ENCODE results near the gene RNF220.

The RNF220 gene

DNA sequence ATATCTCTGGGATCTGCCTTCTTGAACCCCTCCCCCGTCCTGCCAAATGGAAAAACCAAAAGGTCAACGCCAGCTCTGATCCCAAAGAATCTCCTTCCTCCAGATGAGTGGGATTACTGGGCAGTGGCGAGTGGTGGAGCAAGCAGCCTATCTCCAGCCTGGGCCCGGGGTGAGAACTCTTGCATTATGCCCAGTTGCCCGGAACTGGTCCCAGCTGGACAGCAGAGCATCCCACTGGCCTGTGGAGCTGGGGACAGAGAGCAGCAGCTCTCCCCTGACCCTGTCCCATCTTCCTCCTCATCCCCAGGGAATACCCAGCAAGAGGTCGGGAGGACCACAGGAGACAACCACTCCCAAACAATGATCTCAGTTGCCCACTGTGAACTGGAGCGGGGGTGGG, 138.7 kb downstream of the RNF220 start:
- TF ChIP-seq ARNTL (CRISPR knock-in tag; IDR thresholded peaks at IDR 0.05; ENCODE audit: borderline replicate concordance, low read depth): no peak
- no peak for TF ChIP-seq ZNF565 (CRISPR knock-in tag; conservative IDR thresholded peaks at IDR 0.05; ENCODE audit: low read depth)
- no peak for TF ChIP-seq TCF4 (CRISPR knock-in tag; IDR thresholded peaks at IDR 0.05; ENCODE audit: borderline replicate concordance)
- no peak for TF ChIP-seq GLIS3 (CRISPR knock-in tag; IDR thresholded peaks at IDR 0.05)
- TF ChIP-seq ZFP3 (CRISPR knock-in tag; IDR thresholded peaks at IDR 0.05): no peak
- TF ChIP-seq CSDC2 (CRISPR knock-in tag; IDR thresholded peaks at IDR 0.05): no peak
- TF ChIP-seq, protein P1, sequence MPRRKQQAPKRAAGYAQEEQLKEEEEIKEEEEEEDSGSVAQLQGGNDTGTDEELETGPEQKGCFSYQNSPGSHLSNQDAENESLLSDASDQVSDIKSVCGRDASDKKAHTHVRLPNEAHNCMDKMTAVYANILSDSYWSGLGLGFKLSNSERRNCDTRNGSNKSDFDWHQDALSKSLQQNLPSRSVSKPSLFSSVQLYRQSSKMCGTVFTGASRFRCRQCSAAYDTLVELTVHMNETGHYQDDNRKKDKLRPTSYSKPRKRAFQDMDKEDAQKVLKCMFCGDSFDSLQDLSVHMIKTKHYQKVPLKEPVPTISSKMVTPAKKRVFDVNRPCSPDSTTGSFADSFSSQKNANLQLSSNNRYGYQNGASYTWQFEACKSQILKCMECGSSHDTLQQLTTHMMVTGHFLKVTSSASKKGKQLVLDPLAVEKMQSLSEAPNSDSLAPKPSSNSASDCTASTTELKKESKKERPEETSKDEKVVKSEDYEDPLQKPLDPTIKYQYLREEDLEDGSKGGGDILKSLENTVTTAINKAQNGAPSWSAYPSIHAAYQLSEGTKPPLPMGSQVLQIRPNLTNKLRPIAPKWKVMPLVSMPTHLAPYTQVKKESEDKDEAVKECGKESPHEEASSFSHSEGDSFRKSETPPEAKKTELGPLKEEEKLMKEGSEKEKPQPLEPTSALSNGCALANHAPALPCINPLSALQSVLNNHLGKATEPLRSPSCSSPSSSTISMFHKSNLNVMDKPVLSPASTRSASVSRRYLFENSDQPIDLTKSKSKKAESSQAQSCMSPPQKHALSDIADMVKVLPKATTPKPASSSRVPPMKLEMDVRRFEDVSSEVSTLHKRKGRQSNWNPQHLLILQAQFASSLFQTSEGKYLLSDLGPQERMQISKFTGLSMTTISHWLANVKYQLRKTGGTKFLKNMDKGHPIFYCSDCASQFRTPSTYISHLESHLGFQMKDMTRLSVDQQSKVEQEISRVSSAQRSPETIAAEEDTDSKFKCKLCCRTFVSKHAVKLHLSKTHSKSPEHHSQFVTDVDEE (CRISPR knock-in tag; IDR thresholded peaks at IDR 0.05): no peak
- TF ChIP-seq OSR1 (CRISPR knock-in tag; IDR thresholded peaks at IDR 0.05): no peak
- TF ChIP-seq, protein P2, sequence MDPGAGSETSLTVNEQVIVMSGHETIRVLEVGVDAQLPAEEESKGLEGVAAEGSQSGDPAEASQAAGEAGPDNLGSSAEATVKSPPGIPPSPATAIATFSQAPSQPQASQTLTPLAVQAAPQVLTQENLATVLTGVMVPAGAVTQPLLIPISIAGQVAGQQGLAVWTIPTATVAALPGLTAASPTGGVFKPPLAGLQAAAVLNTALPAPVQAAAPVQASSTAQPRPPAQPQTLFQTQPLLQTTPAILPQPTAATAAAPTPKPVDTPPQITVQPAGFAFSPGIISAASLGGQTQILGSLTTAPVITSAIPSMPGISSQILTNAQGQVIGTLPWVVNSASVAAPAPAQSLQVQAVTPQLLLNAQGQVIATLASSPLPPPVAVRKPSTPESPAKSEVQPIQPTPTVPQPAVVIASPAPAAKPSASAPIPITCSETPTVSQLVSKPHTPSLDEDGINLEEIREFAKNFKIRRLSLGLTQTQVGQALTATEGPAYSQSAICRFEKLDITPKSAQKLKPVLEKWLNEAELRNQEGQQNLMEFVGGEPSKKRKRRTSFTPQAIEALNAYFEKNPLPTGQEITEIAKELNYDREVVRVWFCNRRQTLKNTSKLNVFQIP (CRISPR knock-in tag; IDR thresholded peaks at IDR 0.05; ENCODE audit: borderline replicate concordance, low read depth): no peak
- TF ChIP-seq BACH2 (CRISPR knock-in tag; IDR thresholded peaks at IDR 0.05; ENCODE audit: borderline replicate concordance): no peak
- ATAC-seq: no peak

DNA sequence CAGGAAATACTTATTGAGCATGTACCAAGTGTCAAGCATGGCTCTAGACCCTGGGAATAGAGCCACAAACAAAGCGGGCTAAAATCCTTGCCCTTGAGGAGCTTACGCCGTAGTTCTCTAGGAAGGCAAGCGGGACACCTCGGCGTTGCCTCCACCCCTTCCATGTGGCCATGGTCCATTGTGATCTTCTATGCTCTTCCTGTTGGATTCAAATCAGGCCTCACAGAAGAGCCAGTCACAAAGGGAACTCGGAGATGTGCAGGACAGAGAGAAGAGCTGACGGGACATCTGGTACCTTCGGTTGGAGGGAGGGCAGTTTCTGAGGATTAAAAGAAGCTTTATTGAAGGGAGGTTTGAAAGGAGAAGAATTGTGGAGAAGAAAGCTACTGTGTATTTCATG, 139.9 kb downstream of the RNF220 start:
- ATAC-seq: no peak
- TF ChIP-seq SNAI2 (CRISPR knock-in tag; IDR thresholded peaks at IDR 0.05): no peak
- no peak for TF ChIP-seq ESRRG (CRISPR knock-in tag; IDR thresholded peaks at IDR 0.05)
- TF ChIP-seq, protein P3, sequence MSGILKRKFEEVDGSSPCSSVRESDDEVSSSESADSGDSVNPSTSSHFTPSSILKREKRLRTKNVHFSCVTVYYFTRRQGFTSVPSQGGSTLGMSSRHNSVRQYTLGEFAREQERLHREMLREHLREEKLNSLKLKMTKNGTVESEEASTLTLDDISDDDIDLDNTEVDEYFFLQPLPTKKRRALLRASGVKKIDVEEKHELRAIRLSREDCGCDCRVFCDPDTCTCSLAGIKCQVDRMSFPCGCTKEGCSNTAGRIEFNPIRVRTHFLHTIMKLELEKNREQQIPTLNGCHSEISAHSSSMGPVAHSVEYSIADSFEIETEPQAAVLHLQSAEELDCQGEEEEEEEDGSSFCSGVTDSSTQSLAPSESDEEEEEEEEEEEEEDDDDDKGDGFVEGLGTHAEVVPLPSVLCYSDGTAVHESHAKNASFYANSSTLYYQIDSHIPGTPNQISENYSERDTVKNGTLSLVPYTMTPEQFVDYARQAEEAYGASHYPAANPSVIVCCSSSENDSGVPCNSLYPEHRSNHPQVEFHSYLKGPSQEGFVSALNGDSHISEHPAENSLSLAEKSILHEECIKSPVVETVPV (CRISPR knock-in tag; IDR thresholded peaks at IDR 0.05): no peak
- no peak for TF ChIP-seq OSR1 (CRISPR knock-in tag; IDR thresholded peaks at IDR 0.05)
- TF ChIP-seq GLIS3 (CRISPR knock-in tag; IDR thresholded peaks at IDR 0.05): no peak
- no peak for TF ChIP-seq ZFP3 (CRISPR knock-in tag; IDR thresholded peaks at IDR 0.05)
- no peak for TF ChIP-seq ZC3H10 (CRISPR knock-in tag; IDR thresholded peaks at IDR 0.05)
- no peak for TF ChIP-seq ZNF8 (CRISPR knock-in tag; IDR thresholded peaks at IDR 0.05)
- TF ChIP-seq TOX (CRISPR knock-in tag; IDR thresholded peaks at IDR 0.05; ENCODE audit: borderline replicate concordance): no peak
- no peak for TF ChIP-seq ZNF70 (CRISPR knock-in tag; IDR thresholded peaks at IDR 0.05)
- no peak for TF ChIP-seq ARNTL (CRISPR knock-in tag; IDR thresholded peaks at IDR 0.05; ENCODE audit: borderline replicate concordance, low read depth)
- TF ChIP-seq CSDC2 (CRISPR knock-in tag; IDR thresholded peaks at IDR 0.05): no peak
- TF ChIP-seq PPARA (CRISPR knock-in tag; IDR thresholded peaks at IDR 0.05; ENCODE audit: borderline replicate concordance): no peak
- TF ChIP-seq ZFP30 (CRISPR knock-in tag; IDR thresholded peaks at IDR 0.05): no peak
- TF ChIP-seq RARB (CRISPR knock-in tag; IDR thresholded peaks at IDR 0.05): no peak

DNA sequence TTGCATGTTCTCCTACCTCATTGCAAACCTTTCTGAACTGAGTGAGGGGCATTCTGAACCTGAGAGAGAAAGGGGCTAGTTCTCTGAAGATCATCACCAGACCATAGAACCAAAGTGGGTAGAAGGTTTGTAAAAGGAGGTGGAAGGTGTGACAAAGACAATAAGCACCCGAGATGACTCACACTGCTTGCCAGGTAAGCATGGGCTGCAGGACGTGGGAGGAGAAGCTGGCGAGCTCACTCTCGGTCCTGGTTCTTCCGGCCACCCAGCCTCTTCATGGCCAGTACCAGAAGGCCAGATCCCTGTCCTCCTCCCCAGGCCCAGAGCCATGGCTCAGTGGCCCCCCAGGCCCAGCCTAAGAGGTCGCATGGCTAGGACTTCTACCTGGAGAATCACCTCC, 140.9 kb downstream of the RNF220 start:
- no peak for ATAC-seq
- TF ChIP-seq OSR1 (CRISPR knock-in tag; IDR thresholded peaks at IDR 0.05): no peak
- no peak for TF ChIP-seq TOX (CRISPR knock-in tag; IDR thresholded peaks at IDR 0.05; ENCODE audit: borderline replicate concordance)
- TF ChIP-seq, protein P2 (CRISPR knock-in tag; IDR thresholded peaks at IDR 0.05; ENCODE audit: borderline replicate concordance, low read depth): no peak
- no peak for TF ChIP-seq ZNF565 (CRISPR knock-in tag; conservative IDR thresholded peaks at IDR 0.05; ENCODE audit: low read depth)
- no peak for TF ChIP-seq ISL1 (CRISPR knock-in tag; IDR thresholded peaks at IDR 0.05)
- no peak for TF ChIP-seq SNAI2 (CRISPR knock-in tag; IDR thresholded peaks at IDR 0.05)
- TF ChIP-seq ZNF8 (CRISPR knock-in tag; IDR thresholded peaks at IDR 0.05): no peak
- TF ChIP-seq CSDC2 (CRISPR knock-in tag; IDR thresholded peaks at IDR 0.05): no peak
- TF ChIP-seq RARB (CRISPR knock-in tag; IDR thresholded peaks at IDR 0.05): no peak
- TF ChIP-seq, protein P1 (CRISPR knock-in tag; IDR thresholded peaks at IDR 0.05): no peak
- no peak for TF ChIP-seq ZC3H10 (CRISPR knock-in tag; IDR thresholded peaks at IDR 0.05)
- TF ChIP-seq ZFP3 (CRISPR knock-in tag; IDR thresholded peaks at IDR 0.05): no peak
- no peak for TF ChIP-seq ESRRG (CRISPR knock-in tag; IDR thresholded peaks at IDR 0.05)
- no peak for TF ChIP-seq GLIS3 (CRISPR knock-in tag; IDR thresholded peaks at IDR 0.05)
- TF ChIP-seq, protein P4, sequence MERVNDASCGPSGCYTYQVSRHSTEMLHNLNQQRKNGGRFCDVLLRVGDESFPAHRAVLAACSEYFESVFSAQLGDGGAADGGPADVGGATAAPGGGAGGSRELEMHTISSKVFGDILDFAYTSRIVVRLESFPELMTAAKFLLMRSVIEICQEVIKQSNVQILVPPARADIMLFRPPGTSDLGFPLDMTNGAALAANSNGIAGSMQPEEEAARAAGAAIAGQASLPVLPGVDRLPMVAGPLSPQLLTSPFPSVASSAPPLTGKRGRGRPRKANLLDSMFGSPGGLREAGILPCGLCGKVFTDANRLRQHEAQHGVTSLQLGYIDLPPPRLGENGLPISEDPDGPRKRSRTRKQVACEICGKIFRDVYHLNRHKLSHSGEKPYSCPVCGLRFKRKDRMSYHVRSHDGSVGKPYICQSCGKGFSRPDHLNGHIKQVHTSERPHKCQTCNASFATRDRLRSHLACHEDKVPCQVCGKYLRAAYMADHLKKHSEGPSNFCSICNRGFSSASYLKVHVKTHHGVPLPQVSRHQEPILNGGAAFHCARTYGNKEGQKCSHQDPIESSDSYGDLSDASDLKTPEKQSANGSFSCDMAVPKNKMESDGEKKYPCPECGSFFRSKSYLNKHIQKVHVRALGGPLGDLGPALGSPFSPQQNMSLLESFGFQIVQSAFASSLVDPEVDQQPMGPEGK (CRISPR knock-in tag; IDR thresholded peaks at IDR 0.05; ENCODE audit: borderline replicate concordance): no peak
- no peak for TF ChIP-seq ZFP30 (CRISPR knock-in tag; IDR thresholded peaks at IDR 0.05)

Measured in SK-N-SH treated with all-trans-retinoic acid at 6 μM for 48 hours (cell line).